ENCODE data around the gene PLPPR1. TPM values are rescaled to one million over a fixed set of nuclear protein-coding genes. Genes with fewer than 3 reads are reported as not detected.

PLPPR1 gene
- total RNA-seq, 1 experiment from 2014 or later = not detected

DNA sequence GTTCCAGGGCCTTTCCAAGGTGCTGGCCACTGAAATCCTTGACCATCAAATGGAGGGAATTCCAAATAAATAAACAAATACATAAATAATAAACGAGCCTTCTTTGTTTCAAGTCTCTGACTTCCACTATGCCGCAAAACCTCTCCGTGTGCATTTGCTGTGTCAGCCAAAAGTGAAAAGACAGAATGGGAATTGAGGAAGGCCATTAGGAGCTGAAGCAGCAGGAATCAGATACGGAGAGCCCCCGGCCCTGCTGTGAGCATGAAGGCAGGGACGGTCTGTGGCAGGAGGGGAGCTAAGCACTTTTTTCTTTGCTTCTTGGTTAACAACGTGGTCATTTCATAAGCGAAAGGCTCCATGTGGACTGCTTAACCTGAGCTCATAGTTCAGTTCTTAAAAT lies 26.1 kb downstream of the PLPPR1 start:
- H3K27ac ChIP-seq (ENCODE audit: low read depth, low read length) = no peak overlapping the region
- ATAC-seq (no peak), DNase-seq (ENCODE audit: low read depth, low spot score) (no peak)
- no peak overlapping the region for H3K4me2 ChIP-seq (ENCODE audit: low read length)
- no peaks in the 10 kb centered on the region for H3K36me3 ChIP-seq (ENCODE audit: control insufficient read depth in 1 of 2, insufficient read depth in 2 of 2, low read length in 2 of 2)
- no peak overlapping the region for H2AFZ ChIP-seq (ENCODE audit: low read depth, low read length, poor library complexity, severe bottlenecking)
- no peak overlapping the region for H3K9ac ChIP-seq (ENCODE audit: low read length)
- no peaks in the 10 kb centered on the region for H3K79me2 ChIP-seq (ENCODE audit: insufficient read depth, low read length)
- TF ChIP-seq, protein P1, sequence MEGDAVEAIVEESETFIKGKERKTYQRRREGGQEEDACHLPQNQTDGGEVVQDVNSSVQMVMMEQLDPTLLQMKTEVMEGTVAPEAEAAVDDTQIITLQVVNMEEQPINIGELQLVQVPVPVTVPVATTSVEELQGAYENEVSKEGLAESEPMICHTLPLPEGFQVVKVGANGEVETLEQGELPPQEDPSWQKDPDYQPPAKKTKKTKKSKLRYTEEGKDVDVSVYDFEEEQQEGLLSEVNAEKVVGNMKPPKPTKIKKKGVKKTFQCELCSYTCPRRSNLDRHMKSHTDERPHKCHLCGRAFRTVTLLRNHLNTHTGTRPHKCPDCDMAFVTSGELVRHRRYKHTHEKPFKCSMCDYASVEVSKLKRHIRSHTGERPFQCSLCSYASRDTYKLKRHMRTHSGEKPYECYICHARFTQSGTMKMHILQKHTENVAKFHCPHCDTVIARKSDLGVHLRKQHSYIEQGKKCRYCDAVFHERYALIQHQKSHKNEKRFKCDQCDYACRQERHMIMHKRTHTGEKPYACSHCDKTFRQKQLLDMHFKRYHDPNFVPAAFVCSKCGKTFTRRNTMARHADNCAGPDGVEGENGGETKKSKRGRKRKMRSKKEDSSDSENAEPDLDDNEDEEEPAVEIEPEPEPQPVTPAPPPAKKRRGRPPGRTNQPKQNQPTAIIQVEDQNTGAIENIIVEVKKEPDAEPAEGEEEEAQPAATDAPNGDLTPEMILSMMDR (IDR thresholded peaks at IDR 0.05 in 2 of 3, conservative IDR thresholded peaks at IDR 0.05 in 1 of 3; ENCODE audit: borderline replicate concordance in 1 of 3, insufficient read depth in 1 of 3, low read depth in 2 of 3, low read length in 2 of 3) = no peak
- TF ChIP-seq SIN3A (IDR thresholded peaks at IDR 0.05; ENCODE audit: low read depth) (no peak), EZH2 (IDR thresholded peaks at IDR 0.05) (no peak), SRF (IDR thresholded peaks at IDR 0.05; ENCODE audit: low read depth) (no peak)
- no peaks in the 10 kb centered on the region for H3K9me3 ChIP-seq (ENCODE audit: control insufficient read depth in 1 of 2, insufficient read depth in 1 of 2, low read depth in 1 of 2, low read length in 2 of 2)
- intact Hi-C loops (cut with micrococcal nuclease) = no loop called here
- ChIA-PET POLR2A (no interaction called here), RAD21 (ENCODE audit: low non-redundant PET in 1 of 2, low total read pairs in 2 of 2, uncharacterized antibody in 2 of 2, unreplicated experiment in 2 of 2) (no interaction called here), CTCF (no interaction called here)
- H3K4me3 ChIP-seq (replicated peaks in 1 of 2; ENCODE audit: low read depth in 1 of 2, low read length in 2 of 2) = no peak overlapping the region
- BruUV-seq (replicated peaks) = no TSS peak
- no peaks in the 10 kb centered on the region for H4K20me1 ChIP-seq (ENCODE audit: insufficient read depth)
- peaks cover 8% of the 10 kb centered on the region for H3K27me3 ChIP-seq (ENCODE audit: insufficient read depth, low read length)
- no peaks in the 10 kb centered on the region for H3K9me2 ChIP-seq (ENCODE audit: insufficient read depth)
- no peaks in the 10 kb centered on the region for H3K4me1 ChIP-seq (ENCODE audit: control insufficient read depth in 1 of 2, insufficient read depth in 2 of 2, low read length in 2 of 2)

DNA sequence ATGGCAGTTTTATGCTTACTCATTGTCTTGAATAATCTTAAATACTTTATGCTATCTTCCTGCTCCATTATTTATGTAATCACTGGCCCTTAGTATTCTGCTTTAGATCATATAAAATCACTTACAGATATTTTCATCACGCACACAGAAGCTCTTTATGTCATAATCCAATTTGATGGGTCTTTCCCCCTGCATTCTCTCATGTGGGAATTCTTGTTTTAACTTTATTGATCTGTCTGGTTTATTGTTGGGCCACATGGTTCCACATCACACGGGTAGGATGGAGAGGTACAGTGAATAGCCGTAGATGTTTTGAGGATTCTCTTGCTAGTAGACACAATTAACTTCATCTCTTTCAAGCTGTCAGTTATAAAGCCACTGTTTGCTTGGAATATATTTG lies 27.0 kb downstream of the PLPPR1 start:
- H3K9ac ChIP-seq (ENCODE audit: low read length) = no peak overlapping the region
- H3K9me2 ChIP-seq (ENCODE audit: insufficient read depth) = no peaks in the 10 kb centered on the region
- RAD21 ChIA-PET (ENCODE audit: low non-redundant PET in 1 of 2, low total read pairs in 2 of 2, uncharacterized antibody in 2 of 2, unreplicated experiment in 2 of 2) = no interaction called here
- intact Hi-C loops (cut with micrococcal nuclease) = no loop called here
- no TSS peak for BruUV-seq (replicated peaks)
- CTCF ChIA-PET = no interaction called here
- H4K20me1 ChIP-seq (ENCODE audit: insufficient read depth) = no peaks in the 10 kb centered on the region; the same call in 1 of the 2 replicates
- H3K36me3 ChIP-seq (ENCODE audit: control insufficient read depth in 1 of 2, insufficient read depth in 2 of 2, low read length in 2 of 2) = no peaks in the 10 kb centered on the region
- no peak overlapping the region for H3K4me2 ChIP-seq (ENCODE audit: low read length)
- H3K27ac ChIP-seq (ENCODE audit: low read depth, low read length) = no peak overlapping the region
- H3K79me2 ChIP-seq (ENCODE audit: insufficient read depth, low read length) = no peaks in the 10 kb centered on the region
- no peak overlapping the region for H2AFZ ChIP-seq (ENCODE audit: low read depth, low read length, poor library complexity, severe bottlenecking)
- POLR2A ChIA-PET = no interaction called here
- H3K4me1 ChIP-seq (ENCODE audit: control insufficient read depth in 1 of 2, insufficient read depth in 2 of 2, low read length in 2 of 2) = no peaks in the 10 kb centered on the region
- no peak for TF ChIP-seq JUND (IDR thresholded peaks at IDR 0.05)
- TF ChIP-seq EZH2phosphoT487 (IDR thresholded peaks at IDR 0.05; ENCODE audit: borderline replicate concordance) = no peak
- TF ChIP-seq RAD21 (IDR thresholded peaks at IDR 0.05; ENCODE audit: low read depth) = no peak
- no peak for TF ChIP-seq SP1 (IDR thresholded peaks at IDR 0.05; ENCODE audit: low read depth)
- no peak for TF ChIP-seq EZH2 (IDR thresholded peaks at IDR 0.05)
- TF ChIP-seq, protein P2, sequence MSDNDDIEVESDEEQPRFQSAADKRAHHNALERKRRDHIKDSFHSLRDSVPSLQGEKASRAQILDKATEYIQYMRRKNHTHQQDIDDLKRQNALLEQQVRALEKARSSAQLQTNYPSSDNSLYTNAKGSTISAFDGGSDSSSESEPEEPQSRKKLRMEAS (IDR thresholded peaks at IDR 0.05) = no peak
- no peak for TF ChIP-seq ZNF274 (IDR thresholded peaks at IDR 0.05; ENCODE audit: low read depth, low read length)
- no peak for TF ChIP-seq SRF (IDR thresholded peaks at IDR 0.05; ENCODE audit: low read depth)
- no peak for TF ChIP-seq ZFX (IDR thresholded peaks at IDR 0.05)
- TF ChIP-seq, protein P1 (IDR thresholded peaks at IDR 0.05 in 2 of 3, conservative IDR thresholded peaks at IDR 0.05 in 1 of 3; ENCODE audit: borderline replicate concordance in 1 of 3, insufficient read depth in 1 of 3, low read depth in 2 of 3, low read length in 2 of 3) = no peak
- TF ChIP-seq, protein P3, sequence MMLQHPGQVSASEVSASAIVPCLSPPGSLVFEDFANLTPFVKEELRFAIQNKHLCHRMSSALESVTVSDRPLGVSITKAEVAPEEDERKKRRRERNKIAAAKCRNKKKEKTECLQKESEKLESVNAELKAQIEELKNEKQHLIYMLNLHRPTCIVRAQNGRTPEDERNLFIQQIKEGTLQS (IDR thresholded peaks at IDR 0.05) = no peak
- TF ChIP-seq CEBPB (IDR thresholded peaks at IDR 0.05; ENCODE audit: low read depth) = no peak
- TF ChIP-seq CBX3 (IDR thresholded peaks at IDR 0.05; ENCODE audit: low read depth) = no peak
- H3K27me3 ChIP-seq (ENCODE audit: insufficient read depth, low read length) = peaks cover 12% of the 10 kb centered on the region
- no peaks in the 10 kb centered on the region for H3K9me3 ChIP-seq (ENCODE audit: control insufficient read depth in 1 of 2, insufficient read depth in 1 of 2, low read depth in 1 of 2, low read length in 2 of 2)
- DNase-seq (ENCODE audit: low read depth, low spot score) (no peak), ATAC-seq (no peak)
- no peak overlapping the region for H3K4me3 ChIP-seq (replicated peaks in 1 of 2; ENCODE audit: low read depth in 1 of 2, low read length in 2 of 2)
